HCT116 (cell line): Measurements from ENCODE around the gene COX6A2. TPM values are rescaled to one million over a fixed set of nuclear protein-coding genes. Genes with fewer than 3 reads are reported as not detected.

ENCODE experiments used
- ATAC-seq: fragments of 200-7000 bp; cut with Tn5 transposase; 2 replicates; pipeline ENCODE4 v1.9.1; 2020; ENCODE audit warnings: mild to moderate bottlenecking, moderate library complexity
- BruUV-seq: library from RNA; stranded (reverse); fragments of 400-500 nt; replicated peaks from 2 replicates; lab custom pipeline; 2021; lab: Mats Ljungman, UMichigan
- CTCF ChIA-PET: fragments of 300-600 bp; sonication (Branson Sonifier 250); formaldehyde crosslinking; loops from one replicate; lab custom pipeline; 2021; ENCODE audit warnings: antibody characterized with exemption; lab: Charles Lee
- POLR2A ChIA-PET: fragments of 300-600, 350-600 bp; sonication (Branson Sonifier 250); formaldehyde crosslinking; loops from one replicate; lab custom pipeline; 2021; ENCODE audit warnings: antibody characterized with exemption; lab: Charles Lee
- RAD21 ChIA-PET, 2 experiments: fragments of 300-600 bp; sonication (Branson Sonifier 250); formaldehyde crosslinking; loops; one replicate each; lab custom pipeline; 2023; ENCODE audit warnings: low total read pairs in 2 of 2; ENCODE audit not compliant: uncharacterized antibody in 2 of 2, unreplicated experiment in 2 of 2, low non-redundant PET in 1 of 2; lab: Charles Lee
- DNase-seq: peaks from one replicate; pipeline ENCODE4 v3.0.0-alpha.2; 2010; ENCODE audit warnings: low read depth, low spot score
- H2AFZ ChIP-seq: fragments of 200-600 bp; shearing (Covaris generic), sonication (generic); 2 replicates; pipeline ENCODE4 v1.6.1; 2017; ENCODE audit warnings: low read depth, mixed run types, mixed read lengths, antibody characterized with exemption, low read length; ENCODE audit not compliant: poor library complexity, severe bottlenecking
- H3K27ac ChIP-seq: 2 replicates; pipeline ENCODE4 v1.5.1; 2012; ENCODE audit warnings: low read depth, low read length
- H3K27me3 ChIP-seq: fragments of 200-600 bp; sonication (generic); 2 replicates; pipeline ENCODE4 v1.6.1; 2016; ENCODE audit warnings: mixed run types, low read length, mixed read lengths; ENCODE audit not compliant: insufficient read depth
- H3K36me3 ChIP-seq, 2 experiments: fragments of 200-500 bp in 1 of 2; fragments of 200-600 bp in 1 of 2; sonication (Bioruptor generic) in 1 of 2; sonication (generic) in 1 of 2; 2 replicates each; pipeline versions ENCODE4 v1.5.1 to v1.6.1; 2014 to 2016; ENCODE audit warnings: low read length in 2 of 2, inconsistent platforms in 1 of 2, mixed read lengths in 1 of 2, mixed run types in 1 of 2; ENCODE audit not compliant: insufficient read depth in 2 of 2, control insufficient read depth in 1 of 2
- H3K4me1 ChIP-seq, 2 experiments: fragments of 200-600 bp in 1 of 2; sonication (generic) in 1 of 2; 2 replicates each; pipeline versions ENCODE4 v1.5.1 to v1.6.1; 2012 to 2017; ENCODE audit warnings: low read length in 2 of 2, inconsistent platforms in 1 of 2, mild to moderate bottlenecking in 1 of 2, mixed read lengths in 1 of 2, mixed run types in 1 of 2, moderate library complexity in 1 of 2; ENCODE audit not compliant: insufficient read depth in 2 of 2, control insufficient read depth in 1 of 2
- H3K4me2 ChIP-seq: fragments of 200-600 bp; sonication (generic); 2 replicates; pipeline ENCODE4 v1.6.1; 2017; ENCODE audit warnings: mixed run types, low read length, mixed read lengths
- H3K4me3 ChIP-seq, 2 experiments: fragments of 200-600 bp in 1 of 2; sonication (generic) in 1 of 2; replicated peaks in 1 of 2; 2 replicates each; pipeline ENCODE4 v1.5.1; 2011 to 2016; ENCODE audit warnings: low read length in 2 of 2, control low read depth in 1 of 2, low read depth in 1 of 2, mild to moderate bottlenecking in 1 of 2, mixed read lengths in 1 of 2, mixed run types in 1 of 2
- H3K79me2 ChIP-seq: fragments of 200-600 bp; sonication (generic); 2 replicates; pipeline ENCODE4 v1.6.1; 2017; ENCODE audit warnings: mild to moderate bottlenecking, mixed run types, low read length, moderate library complexity, mixed read lengths; ENCODE audit not compliant: insufficient read depth
- H3K9ac ChIP-seq: fragments of 200-600 bp; sonication (generic); 2 replicates; pipeline ENCODE4 v1.6.1; 2016; ENCODE audit warnings: low read length, mixed read lengths
- H3K9me2 ChIP-seq: fragments of 200-600 bp; sonication (generic), shearing (Covaris generic); 2 replicates; pipeline ENCODE4 v1.6.1; 2017; ENCODE audit warnings: mixed run types, mild to moderate bottlenecking, moderate library complexity; ENCODE audit not compliant: insufficient read depth
- H3K9me3 ChIP-seq, 2 experiments: fragments of 200-500 bp in 1 of 2; fragments of 200-600 bp in 1 of 2; sonication (Bioruptor generic) in 1 of 2; sonication (generic) in 1 of 2; 2 replicates each; pipeline ENCODE4 v1.6.1; 2014 to 2017; ENCODE audit warnings: low read length in 2 of 2, mixed read lengths in 2 of 2, inconsistent platforms in 1 of 2, low read depth in 1 of 2, mild to moderate bottlenecking in 1 of 2, mixed run types in 1 of 2, moderate library complexity in 1 of 2; ENCODE audit not compliant: control insufficient read depth in 1 of 2, insufficient read depth in 1 of 2
- H4K20me1 ChIP-seq: fragments of 200-600 bp; sonication (generic), shearing (Covaris generic); 2 replicates; pipeline ENCODE4 v1.6.1; 2017; ENCODE audit warnings: mixed run types, mild to moderate bottlenecking, moderate library complexity; ENCODE audit not compliant: insufficient read depth
- CEBPB ChIP-seq: IDR thresholded peaks from 2 replicates; pipeline ENCODE4 v1.6.1; 2012; ENCODE audit warnings: low read depth
- EZH2phosphoT487 ChIP-seq: fragments of 200-600 bp; IDR thresholded peaks from 2 replicates; pipeline ENCODE4 v1.6.1; 2018; ENCODE audit warnings: antibody characterized with exemption, borderline replicate concordance
- FOSL1 ChIP-seq: IDR thresholded peaks from 2 replicates; pipeline ENCODE4 v1.6.1; 2012; ENCODE audit warnings: low read depth
- MAX ChIP-seq: IDR thresholded peaks from 2 replicates; pipeline ENCODE4 v1.6.1; 2012
- RAD21 ChIP-seq: IDR thresholded peaks from 2 replicates; pipeline ENCODE4 v1.6.1; 2012; ENCODE audit warnings: low read depth, mild to moderate bottlenecking
- SRF ChIP-seq: IDR thresholded peaks from 2 replicates; pipeline ENCODE4 v1.6.1; 2012; ENCODE audit warnings: low read depth
- YY1 ChIP-seq: IDR thresholded peaks from 2 replicates; pipeline ENCODE4 v1.6.1; 2011; ENCODE audit warnings: low read length, low read depth, moderate library complexity, mild to moderate bottlenecking; ENCODE audit not compliant: insufficient replicate concordance; ENCODE audit errors: extremely low read depth
- ZBTB33 ChIP-seq: IDR thresholded peaks from 2 replicates; pipeline ENCODE4 v1.6.1; 2011; ENCODE audit warnings: mild to moderate bottlenecking, low read length, moderate library complexity; ENCODE audit not compliant: insufficient replicate concordance; ENCODE audit errors: extremely low read depth
- ZNF274 ChIP-seq: fragments of 200-500 bp; sonication (Bioruptor generic); IDR thresholded peaks from 2 replicates; pipeline ENCODE4 v1.6.1; 2014; ENCODE audit warnings: mild to moderate bottlenecking, low read depth, low read length, inconsistent platforms
- intact Hi-C: fragments of 100-400 bp; cut with micrococcal nuclease; formaldehyde crosslinking; loops from 2 replicates; pipeline ENCODE4 v1.10.0; 2022
- total RNA-seq: library from RNA; stranded (reverse); gene quantifications from one replicate; pipeline ENCODE4 v1.2.1, GENCODE V29; 2021; ENCODE audit not compliant: unreplicated experiment

COX6A2 gene
- total RNA-seq, 1 experiment from 2014 or later = not detected

DNA sequence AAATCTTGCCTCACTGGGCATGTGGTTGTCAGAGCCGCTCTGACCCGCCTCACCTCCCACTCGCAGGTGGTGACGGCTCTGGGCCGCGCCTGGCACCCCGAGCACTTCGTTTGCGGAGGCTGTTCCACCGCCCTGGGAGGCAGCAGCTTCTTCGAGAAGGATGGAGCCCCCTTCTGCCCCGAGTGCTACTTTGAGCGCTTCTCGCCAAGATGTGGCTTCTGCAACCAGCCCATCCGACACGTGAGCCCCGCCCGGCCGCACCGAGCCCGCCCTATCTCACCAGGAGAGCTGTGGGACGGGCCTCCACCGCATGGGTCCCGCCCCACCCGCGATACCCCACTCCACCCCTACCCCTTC, 47.8 kb upstream of the COX6A2 start:
- ChIA-PET RAD21 (no interaction called here), CTCF (interaction anchor here (1.9 kb wide), 1 partner anchor 16 kb away, joined by 9 read pairs; the partner anchor contains the start of gene ARMC5), POLR2A (no interaction called here)
- H2AFZ ChIP-seq = no peak overlapping the region
- no peaks in the 10 kb centered on the region for H3K36me3 ChIP-seq
- intact Hi-C loops = no loop called here
- TF ChIP-seq ZBTB33 (no peak), MAX (no peak), SRF (no peak), FOSL1 (no peak), RAD21 (no peak), EZH2phosphoT487 (no peak), ZNF274 (no peak), YY1 (no peak), CEBPB (no peak)
- no peaks in the 10 kb centered on the region for H4K20me1 ChIP-seq
- no peak for DNase-seq
- H3K4me3 ChIP-seq = no peak overlapping the region
- H3K9me3 ChIP-seq = no peaks in the 10 kb centered on the region
- BruUV-seq = no TSS peak
- H3K9me2 ChIP-seq = no peaks in the 10 kb centered on the region
- H3K79me2 ChIP-seq = no peaks in the 10 kb centered on the region
- H3K27me3 ChIP-seq = no peaks in the 10 kb centered on the region
- ATAC-seq = no peak
- H3K27ac ChIP-seq = no peak overlapping the region
- peak overlapping the region; percentile 81; the same call in 1 of the 2 replicates for H3K4me2 ChIP-seq
- H3K9ac ChIP-seq = no peak overlapping the region
- peaks cover 16 to 43% of the 10 kb centered on the region in 2 experiments for H3K4me1 ChIP-seq
